ENCODE data around the gene IRF4. TPM values are rescaled to one million over a fixed set of nuclear protein-coding genes. Genes with fewer than 3 reads are reported as not detected.

IRF4 gene
- polyA plus RNA-seq, 1 of the 3 experiments (the other 2 are of a cell fraction) = not detected

DNA sequence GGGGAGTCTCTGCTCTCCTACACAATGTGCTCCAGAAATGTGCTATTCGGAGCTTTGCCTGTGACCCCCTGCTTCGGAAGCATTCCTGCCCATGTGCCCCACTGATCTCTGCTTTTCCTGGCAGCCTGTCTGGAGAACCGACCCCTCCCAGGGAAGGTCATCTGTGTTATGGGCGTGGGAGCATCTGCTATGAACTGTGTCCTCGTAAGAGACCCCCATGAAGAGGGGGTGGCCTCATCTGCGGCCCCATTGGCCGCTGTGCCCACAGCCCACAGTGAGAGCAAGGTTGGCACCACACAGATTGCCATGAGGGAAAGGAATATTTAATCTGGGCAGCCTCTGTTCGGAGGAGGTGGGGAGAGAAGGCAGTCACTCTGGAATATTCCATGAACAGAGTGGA, 32.7 kb upstream of the IRF4 start (continued):
- no peak for TF ChIP-seq RAD21 (IDR thresholded peaks at IDR 0.05; ENCODE audit: low read length)
- TF ChIP-seq SIN3A (IDR thresholded peaks at IDR 0.05; ENCODE audit: borderline replicate concordance, low read depth, low read length) = no peak
- TF ChIP-seq RFX5 (IDR thresholded peaks at IDR 0.05; ENCODE audit: low read length) = no peak
- TF ChIP-seq, protein P1, sequence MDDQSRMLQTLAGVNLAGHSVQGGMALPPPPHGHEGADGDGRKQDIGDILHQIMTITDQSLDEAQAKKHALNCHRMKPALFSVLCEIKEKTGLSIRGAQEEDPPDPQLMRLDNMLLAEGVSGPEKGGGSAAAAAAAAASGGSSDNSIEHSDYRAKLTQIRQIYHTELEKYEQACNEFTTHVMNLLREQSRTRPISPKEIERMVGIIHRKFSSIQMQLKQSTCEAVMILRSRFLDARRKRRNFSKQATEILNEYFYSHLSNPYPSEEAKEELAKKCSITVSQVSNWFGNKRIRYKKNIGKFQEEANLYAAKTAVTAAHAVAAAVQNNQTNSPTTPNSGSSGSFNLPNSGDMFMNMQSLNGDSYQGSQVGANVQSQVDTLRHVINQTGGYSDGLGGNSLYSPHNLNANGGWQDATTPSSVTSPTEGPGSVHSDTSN (IDR thresholded peaks at IDR 0.05) = no peak
- TF ChIP-seq YY1 (IDR thresholded peaks at IDR 0.05; ENCODE audit: low read depth) = no peak
- TF ChIP-seq TCF12 (IDR thresholded peaks at IDR 0.05) = no peak
- TF ChIP-seq EP300 (IDR thresholded peaks at IDR 0.05; ENCODE audit: borderline replicate concordance in 1 of 2, low read depth in 1 of 2, low read length in 1 of 2) = no peak
- TF ChIP-seq GABPA (IDR thresholded peaks at IDR 0.05; ENCODE audit: low read depth) = no peak

DNA sequence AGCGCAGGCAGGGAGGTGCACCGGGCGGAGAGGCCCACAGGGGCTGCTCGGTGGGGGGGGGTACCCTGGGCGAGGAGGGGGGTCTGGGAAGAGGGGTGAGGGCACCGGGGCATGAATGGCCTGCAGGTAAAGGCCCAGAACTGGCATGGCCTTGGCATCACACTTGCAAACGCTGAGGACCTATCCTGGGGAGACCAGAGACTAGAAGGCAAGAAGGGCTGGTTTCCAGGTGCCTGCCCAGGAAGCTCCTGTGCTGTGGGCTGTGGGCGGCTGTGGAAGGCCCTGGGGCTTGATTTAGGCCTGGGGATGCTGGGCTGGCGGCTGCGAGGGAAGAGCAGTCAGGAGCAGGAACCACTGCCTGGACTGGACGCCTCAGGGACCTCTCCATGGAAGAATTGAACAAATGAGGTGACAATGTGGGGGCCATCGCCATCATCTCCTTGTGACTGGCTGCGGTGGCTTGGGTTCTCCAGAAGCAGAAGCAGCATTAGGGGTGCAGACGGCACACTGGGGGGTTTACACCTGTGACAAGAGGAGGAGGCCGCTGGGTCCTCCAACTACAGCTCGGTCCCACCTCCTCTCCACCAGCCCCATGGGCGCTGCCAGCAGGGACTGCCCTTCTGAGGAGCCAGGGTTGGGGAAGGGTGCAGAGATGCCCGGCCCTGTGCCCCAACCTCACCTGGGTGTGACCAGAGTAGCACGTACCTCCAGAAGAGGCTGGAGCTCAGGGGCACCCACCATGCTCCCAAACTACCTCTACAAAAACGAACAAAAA, 32.1 kb upstream of the IRF4 start:
- peaks cover 76% of the 10 kb centered on the region for H3K27me3 ChIP-seq (ENCODE audit: insufficient read depth)
- CTCF ChIA-PET = interaction anchor here (1.0 to 3.6 kb wide), 3 partner anchors 8 to 34 kb away, joined by 4 to 20 read pairs (median 4); no protein-coding TSS in a partner anchor
- H3K36me3 ChIP-seq (replicated peaks in 1 of 2; ENCODE audit: control insufficient read depth in 1 of 2, insufficient read depth in 2 of 2, low read length in 1 of 2) = no peaks in the 10 kb centered on the region
- no peak for DNase-seq
- no peaks in the 10 kb centered on the region for H3F3A ChIP-seq (replicated peaks; ENCODE audit: insufficient read depth)
- no peaks in the 10 kb centered on the region for H4K20me1 ChIP-seq (ENCODE audit: insufficient read depth)
- H3K9me3 ChIP-seq = no peaks in the 10 kb centered on the region
- H3K4me1 ChIP-seq (ENCODE audit: control insufficient read depth in 1 of 2, insufficient read depth in 2 of 2, low read depth in 1 of 2, low read length in 1 of 2) = no peaks in the 10 kb centered on the region
- H2AFZ ChIP-seq (ENCODE audit: low read depth) = no peak overlapping the region
- no peak overlapping the region for H3K4me3 ChIP-seq (ENCODE audit: low read depth in 2 of 2, low read length in 1 of 2)
- no peak overlapping the region for H3K27ac ChIP-seq (ENCODE audit: low read depth in 2 of 2, low read length in 1 of 2)
- POLR2A ChIA-PET = no interaction called here
- no peaks in the 10 kb centered on the region for H3K79me2 ChIP-seq (ENCODE audit: insufficient read depth)
- 47% methylated on average over 19 of the region's 20 CpGs for WGBS (ENCODE audit: low lambda C conversion rate)
- no peak overlapping the region for H3K9ac ChIP-seq
- no peak for TF ChIP-seq JUND (IDR thresholded peaks at IDR 0.05)
- no peak for TF ChIP-seq NFIC (IDR thresholded peaks at IDR 0.05; ENCODE audit: borderline replicate concordance)
- TF ChIP-seq, protein P2, sequence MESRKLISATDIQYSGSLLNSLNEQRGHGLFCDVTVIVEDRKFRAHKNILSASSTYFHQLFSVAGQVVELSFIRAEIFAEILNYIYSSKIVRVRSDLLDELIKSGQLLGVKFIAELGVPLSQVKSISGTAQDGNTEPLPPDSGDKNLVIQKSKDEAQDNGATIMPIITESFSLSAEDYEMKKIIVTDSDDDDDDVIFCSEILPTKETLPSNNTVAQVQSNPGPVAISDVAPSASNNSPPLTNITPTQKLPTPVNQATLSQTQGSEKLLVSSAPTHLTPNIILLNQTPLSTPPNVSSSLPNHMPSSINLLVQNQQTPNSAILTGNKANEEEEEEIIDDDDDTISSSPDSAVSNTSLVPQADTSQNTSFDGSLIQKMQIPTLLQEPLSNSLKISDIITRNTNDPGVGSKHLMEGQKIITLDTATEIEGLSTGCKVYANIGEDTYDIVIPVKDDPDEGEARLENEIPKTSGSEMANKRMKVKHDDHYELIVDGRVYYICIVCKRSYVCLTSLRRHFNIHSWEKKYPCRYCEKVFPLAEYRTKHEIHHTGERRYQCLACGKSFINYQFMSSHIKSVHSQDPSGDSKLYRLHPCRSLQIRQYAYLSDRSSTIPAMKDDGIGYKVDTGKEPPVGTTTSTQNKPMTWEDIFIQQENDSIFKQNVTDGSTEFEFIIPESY (IDR thresholded peaks at IDR 0.05; ENCODE audit: borderline replicate concordance, low read depth) = no peak
- no peak for TF ChIP-seq GATA2 (CRISPR knock-in tag; IDR thresholded peaks at IDR 0.05)
- TF ChIP-seq, protein P3, sequence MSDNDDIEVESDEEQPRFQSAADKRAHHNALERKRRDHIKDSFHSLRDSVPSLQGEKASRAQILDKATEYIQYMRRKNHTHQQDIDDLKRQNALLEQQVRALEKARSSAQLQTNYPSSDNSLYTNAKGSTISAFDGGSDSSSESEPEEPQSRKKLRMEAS (IDR thresholded peaks at IDR 0.05; ENCODE audit: low read depth) = no peak
- TF ChIP-seq MEF2A (IDR thresholded peaks at IDR 0.05; ENCODE audit: borderline replicate concordance, low read depth) = no peak
- TF ChIP-seq, protein P4, sequence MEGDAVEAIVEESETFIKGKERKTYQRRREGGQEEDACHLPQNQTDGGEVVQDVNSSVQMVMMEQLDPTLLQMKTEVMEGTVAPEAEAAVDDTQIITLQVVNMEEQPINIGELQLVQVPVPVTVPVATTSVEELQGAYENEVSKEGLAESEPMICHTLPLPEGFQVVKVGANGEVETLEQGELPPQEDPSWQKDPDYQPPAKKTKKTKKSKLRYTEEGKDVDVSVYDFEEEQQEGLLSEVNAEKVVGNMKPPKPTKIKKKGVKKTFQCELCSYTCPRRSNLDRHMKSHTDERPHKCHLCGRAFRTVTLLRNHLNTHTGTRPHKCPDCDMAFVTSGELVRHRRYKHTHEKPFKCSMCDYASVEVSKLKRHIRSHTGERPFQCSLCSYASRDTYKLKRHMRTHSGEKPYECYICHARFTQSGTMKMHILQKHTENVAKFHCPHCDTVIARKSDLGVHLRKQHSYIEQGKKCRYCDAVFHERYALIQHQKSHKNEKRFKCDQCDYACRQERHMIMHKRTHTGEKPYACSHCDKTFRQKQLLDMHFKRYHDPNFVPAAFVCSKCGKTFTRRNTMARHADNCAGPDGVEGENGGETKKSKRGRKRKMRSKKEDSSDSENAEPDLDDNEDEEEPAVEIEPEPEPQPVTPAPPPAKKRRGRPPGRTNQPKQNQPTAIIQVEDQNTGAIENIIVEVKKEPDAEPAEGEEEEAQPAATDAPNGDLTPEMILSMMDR (IDR thresholded peaks at IDR 0.05) = no peak
- TF ChIP-seq, protein P1 (IDR thresholded peaks at IDR 0.05) = no peak
- TF ChIP-seq, protein P5, sequence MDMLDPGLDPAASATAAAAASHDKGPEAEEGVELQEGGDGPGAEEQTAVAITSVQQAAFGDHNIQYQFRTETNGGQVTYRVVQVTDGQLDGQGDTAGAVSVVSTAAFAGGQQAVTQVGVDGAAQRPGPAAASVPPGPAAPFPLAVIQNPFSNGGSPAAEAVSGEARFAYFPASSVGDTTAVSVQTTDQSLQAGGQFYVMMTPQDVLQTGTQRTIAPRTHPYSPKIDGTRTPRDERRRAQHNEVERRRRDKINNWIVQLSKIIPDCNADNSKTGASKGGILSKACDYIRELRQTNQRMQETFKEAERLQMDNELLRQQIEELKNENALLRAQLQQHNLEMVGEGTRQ (IDR thresholded peaks at IDR 0.05; ENCODE audit: borderline replicate concordance, low read depth, low read length) = no peak
- no peaks in the 10 kb centered on the region for H3K9me2 ChIP-seq
- no peak overlapping the region for H3K4me2 ChIP-seq

All from SK-N-SH (cell line).